B cell (primary cell): Measurements from ENCODE around the gene PDC. TPM values are rescaled to one million over a fixed set of nuclear protein-coding genes. Genes with fewer than 3 reads are reported as not detected.

Experiments
- ATAC-seq: fragments of 200-7000 bp; cut with Tn5 transposase; one replicate; pipeline ENCODE4 v1.10.0; 2021; ENCODE audit warnings: low read depth, mild to moderate bottlenecking, moderate number of reproducible peaks, moderate library complexity
- CTCF ChIA-PET: fragments of 350-600 bp; sonication (Branson Sonifier 250); formaldehyde crosslinking; loops from one replicate; lab custom pipeline; 2021; ENCODE audit warnings: antibody characterized with exemption, inconsistent platforms; lab: Charles Lee
- POLR2A ChIA-PET: fragments of 350-600 bp; sonication (Branson Sonifier 250); formaldehyde crosslinking; loops from one replicate; lab custom pipeline; 2021; ENCODE audit warnings: antibody characterized with exemption; lab: Charles Lee
- DNase-seq: peaks from one replicate; pipeline ENCODE4 v3.0.0; 2013
- H2AFZ ChIP-seq: 2 replicates; pipeline ENCODE4 v1.6.1; 2012; ENCODE audit warnings: mild to moderate bottlenecking, low read depth, low read length; ENCODE audit not compliant: insufficient read depth, poor library complexity, severe bottlenecking
- H3K27ac ChIP-seq, 2 donors: 1 replicate in 1 of 2; 2 replicates in 1 of 2; pipeline ENCODE4 v1.5.1; 2012 to 2013; ENCODE audit warnings: low read length in 2 of 2, mild to moderate bottlenecking in 2 of 2, moderate library complexity in 1 of 2
- H3K27me3 ChIP-seq, 4 experiments: fragments of 200-600 bp in 1 of 4; sonication (generic) in 1 of 4; replicated peaks in 1 of 4; 1 replicate in 2 of 4; 2 replicates in 2 of 4; pipeline versions ENCODE4 v1.6.1 to v1.7.0; 2013 to 2016; ENCODE audit warnings: low read length in 3 of 4, mild to moderate bottlenecking in 2 of 4, mixed read lengths in 1 of 4, moderate library complexity in 1 of 4; ENCODE audit not compliant: insufficient read depth in 4 of 4, control insufficient read depth in 3 of 4; ENCODE audit errors: control extremely low read depth in 1 of 4
- H3K36me3 ChIP-seq, 2 experiments: replicated peaks in 1 of 2; 1 replicate in 1 of 2; 2 replicates in 1 of 2; pipeline versions ENCODE4 v1.6.1 to v1.7.1; 2013; ENCODE audit warnings: low read length in 1 of 2; ENCODE audit not compliant: insufficient read depth in 2 of 2, control insufficient read depth in 1 of 2; ENCODE audit errors: control extremely low read depth in 1 of 2, extremely low read depth in 1 of 2
- H3K4me1 ChIP-seq, 2 donors: fragments of 200-600 bp in 1 of 2; sonication (generic) in 1 of 2; 1 replicate in 1 of 2; 2 replicates in 1 of 2; pipeline versions ENCODE4 v1.5.1 to v1.6.1; 2013 to 2017; ENCODE audit warnings: low read length in 2 of 2; ENCODE audit not compliant: control insufficient read depth in 2 of 2, insufficient read depth in 2 of 2
- H3K4me2 ChIP-seq: replicated peaks from 2 replicates; pipeline ENCODE3; 2012; ENCODE audit warnings: mild to moderate bottlenecking, low read depth, low read length; ENCODE audit not compliant: poor library complexity, severe bottlenecking
- H3K4me3 ChIP-seq, 5 experiments: fragments of 200-600 bp in 1 of 5; sonication (generic) in 1 of 5; 1 replicate in 3 of 5; 2 replicates in 2 of 5; pipeline versions ENCODE4 v1.5.1 to v1.7.0; 2011 to 2016; ENCODE audit warnings: low read length in 4 of 5, mild to moderate bottlenecking in 4 of 5, low read depth in 2 of 5, control low read depth in 1 of 5, moderate library complexity in 1 of 5; ENCODE audit not compliant: insufficient read depth in 1 of 5; ENCODE audit errors: control extremely low read depth in 1 of 5, extremely low read depth in 1 of 5
- H3K79me2 ChIP-seq: fragments of 200-600 bp; sonication (generic); one replicate; pipeline ENCODE4 v1.6.0; 2016; ENCODE audit warnings: low read length; ENCODE audit not compliant: control insufficient read depth, insufficient read depth
- H3K9ac ChIP-seq: fragments of 200-600 bp; sonication (generic); 2 replicates; pipeline ENCODE4 v1.6.1; 2017; ENCODE audit warnings: mild to moderate bottlenecking, low read length, moderate library complexity
- H3K9me3 ChIP-seq, 3 donors: one replicate each; pipeline versions ENCODE4 v1.6.1 to v1.7.1; 2013; ENCODE audit warnings: low read length in 2 of 3; ENCODE audit not compliant: control insufficient read depth in 2 of 3, insufficient read depth in 1 of 3; ENCODE audit errors: control extremely low read depth in 1 of 3
- H4K20me1 ChIP-seq: 2 replicates; pipeline ENCODE4 v1.6.0; 2012; ENCODE audit warnings: mild to moderate bottlenecking, low read length; ENCODE audit not compliant: insufficient read depth, control insufficient read depth, poor library complexity, severe bottlenecking
- H3K27ac Mint-ChIP-seq: one replicate; pipeline ENCODE4 v1.8.0; 2021; ENCODE audit warnings: mixed read lengths
- H3K27me3 Mint-ChIP-seq: one replicate; pipeline ENCODE4 v1.8.0; 2021; ENCODE audit warnings: mixed read lengths
- H3K4me1 Mint-ChIP-seq: one replicate; pipeline ENCODE4 v1.8.0; 2021; ENCODE audit warnings: mixed read lengths
- H3K4me3 Mint-ChIP-seq: one replicate; pipeline ENCODE4 v1.8.0; 2021; ENCODE audit warnings: mixed read lengths
- H3K9me3 Mint-ChIP-seq: one replicate; pipeline ENCODE4 v1.8.0; 2022; ENCODE audit warnings: mixed read lengths; ENCODE audit not compliant: insufficient read depth
- CTCF ChIP-seq: fragments of 200-600 bp; IDR thresholded peaks from one replicate; pipeline ENCODE4 v1.8.0; 2022; ENCODE audit warnings: antibody characterized with exemption, mild to moderate bottlenecking
- EZH2 ChIP-seq: IDR thresholded peaks from 2 replicates; pipeline ENCODE4 v1.6.1; 2012; ENCODE audit warnings: borderline replicate concordance, low read depth, mild to moderate bottlenecking, moderate library complexity, low read length; ENCODE audit not compliant: insufficient read depth, poor library complexity, severe bottlenecking
- WGBS: methylation state at CpG from one replicate; pipeline ENCODE4 v1.1.5; 2013; ENCODE audit warnings: missing lambda C conversion rate; ENCODE audit not compliant: insufficient coverage; 5-methylcytosine and 5-hydroxymethylcytosine counted together
- intact Hi-C: fragments of 100-400 bp; cut with micrococcal nuclease; formaldehyde crosslinking; loops from one replicate; pipeline ENCODE4 v1.10.0; 2022
- polyA plus RNA-seq: library from polyadenylated mRNA; depleted of rRNA; stranded (reverse); fragments of >200 nt; gene quantifications from 2 replicates; pipeline ENCODE4 v1.2.3, GENCODE V29; 2012
- total RNA-seq, 2 donors: library from RNA; stranded (reverse); fragments of 120-200 nt in 1 of 2; gene quantifications; 1 replicate in 1 of 2; 2 replicates in 1 of 2; pipeline versions ENCODE4 v1.2.3 to v1.2.4, GENCODE V29; 2013 to 2022

The PDC gene
- total and polyA plus RNA-seq, 2 donors (not counting 1 experiment from before 2014, with no cell fraction given): not detected

GRCh38 chr1:186418503-186418902 lies 42.4 kb downstream of the PDC start:
- H3K9me3 ChIP-seq: no peaks in the 10 kb centered on the region
- ChIA-PET POLR2A (no interaction called here), CTCF (no interaction called here)
- DNase-seq: no peak
- no peak overlapping the region for H3K4me3 ChIP-seq
- no CpG with 5 or more reads among the region's 4 CpGs for WGBS
- no peak overlapping the region for H3K9ac ChIP-seq
- Mint-ChIP-seq H3K9me3 (no peaks in the 10 kb centered on the region), H3K4me1 (no peaks in the 10 kb centered on the region), H3K27me3 (no peaks in the 10 kb centered on the region), H3K27ac (no peak overlapping the region), H3K4me3 (no peak overlapping the region)
- ATAC-seq: no peak
- intact Hi-C loops: no loop called here
- TF ChIP-seq CTCF: no peak
- no peak overlapping the region for H2AFZ ChIP-seq
- H3K79me2 ChIP-seq: no peaks in the 10 kb centered on the region
- no peaks in the 10 kb centered on the region for H3K4me1 ChIP-seq
- no peaks in the 10 kb centered on the region for H3K27me3 ChIP-seq
- no peak overlapping the region for H3K4me2 ChIP-seq
- no peak overlapping the region for H3K27ac ChIP-seq
- H4K20me1 ChIP-seq: no peaks in the 10 kb centered on the region
- H3K36me3 ChIP-seq: peaks cover 4 to 20% of the 10 kb centered on the region in 2 experiments

- H3K79me2 ChIP-seq: no peaks in the 10 kb centered on the region
- TF ChIP-seq CTCF: no peak
- TF ChIP-seq EZH2: no peak
- no peak overlapping the region for H3K4me3 ChIP-seq
- H3K27me3 ChIP-seq: no peaks in the 10 kb centered on the region
- H4K20me1 ChIP-seq: no peaks in the 10 kb centered on the region
- no peak overlapping the region for H3K4me2 ChIP-seq
- H3K36me3 ChIP-seq: peaks cover 4 to 20% of the 10 kb centered on the region in 2 experiments
- intact Hi-C loops: no loop called here
- ATAC-seq (no peak), DNase-seq (no peak)
- Mint-ChIP-seq H3K27me3 (no peaks in the 10 kb centered on the region), H3K4me1 (no peaks in the 10 kb centered on the region), H3K27ac (no peak overlapping the region), H3K9me3 (no peaks in the 10 kb centered on the region), H3K4me3 (no peak overlapping the region)
- ChIA-PET POLR2A (no interaction called here), CTCF (no interaction called here)
- no peak overlapping the region for H2AFZ ChIP-seq
- no CpG with 5 or more reads among the region's 1 CpG for WGBS
- no peaks in the 10 kb centered on the region for H3K4me1 ChIP-seq
- no peak overlapping the region for H3K9ac ChIP-seq
- H3K27ac ChIP-seq: no peak overlapping the region
- no peaks in the 10 kb centered on the region for H3K9me3 ChIP-seq
Observed at GRCh38 chr1:186413319-186413718, 47.6 kb downstream of the PDC start.
